ENCODE measurements around the gene VPS37C.

GRCh38 chr11:61139387-61139786, 21.8 kb downstream of the VPS37C start:
- TF ChIP-seq CTCF (IDR thresholded peaks at IDR 0.05) (no peak), POLR2AphosphoS5 (IDR thresholded peaks at IDR 0.05) (no peak)

Data from breast epithelium (tissue), 3 donors.